HG02642 (cell line): Measurements from ENCODE around the gene CST8.
A peak's percentile ranks its signal among the peaks of the same experiment; 100 is the strongest.
"Not testable (repeated sequence)": the region's sequence is repeated elsewhere in the genome, so short reads cannot be mapped to it uniquely, and the experiment has no call there.

Experiments
- ATAC-seq: cut with Tn5 transposase; IDR thresholded peaks from one replicate; pipeline ENCODE4 v1.9.1; 2021; ENCODE audit warnings: mild to moderate bottlenecking; ENCODE audit not compliant: unreplicated experiment, poor library complexity

Gene CST8

DNA sequence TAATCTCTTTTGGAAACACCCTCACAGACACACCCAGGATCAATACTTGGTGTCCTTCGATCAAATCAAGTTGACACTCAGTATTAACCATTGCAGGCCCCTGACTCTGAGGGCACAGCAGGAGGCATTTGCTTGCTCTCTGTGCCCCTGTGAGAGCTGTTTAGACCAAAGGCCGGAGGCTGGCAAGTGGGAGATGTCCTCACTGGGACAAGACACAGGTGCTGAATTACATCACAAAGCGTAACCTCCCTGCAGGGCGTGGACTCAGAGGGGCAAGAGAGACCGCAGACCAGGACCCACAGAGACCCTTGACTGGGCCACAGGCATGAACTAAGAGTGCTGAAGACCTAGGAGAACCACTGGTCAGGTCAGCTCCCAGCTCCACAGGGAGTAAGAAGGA lies at the start of gene CST8:
Gene CST8 (plus strand): TSS at position 301 of the 400 bp plus-strand sequence. CDS start 551 bp downstream, outside the sequence.
- ATAC-seq = no peak

DNA sequence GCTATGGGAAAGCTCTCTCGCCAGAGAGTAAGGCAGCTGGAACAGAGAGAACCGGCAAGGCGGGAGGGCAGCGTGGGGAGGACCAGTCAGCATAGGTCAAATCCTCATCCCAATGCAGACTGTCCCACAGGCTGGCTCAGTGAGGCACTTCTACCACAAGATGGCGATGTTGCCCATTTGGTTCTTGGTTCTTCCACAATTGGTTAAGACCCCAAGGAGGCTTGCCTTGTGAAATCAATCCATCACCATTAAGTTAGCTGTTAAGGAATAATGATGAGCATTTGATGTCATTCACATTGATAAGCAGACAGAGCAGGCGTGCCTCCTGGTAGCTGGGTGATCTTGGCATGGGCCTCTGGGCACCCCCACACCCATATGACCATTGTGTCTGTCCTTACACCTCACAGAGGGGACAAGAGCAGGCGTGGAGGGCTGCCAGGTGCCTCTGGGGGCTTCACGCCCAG lies 49.0 kb upstream of the CST8 start:
- peak; percentile 77 for ATAC-seq

GRCh38 chr20:23442436-23442835 lies 48.5 kb upstream of the CST8 start:
- no peak for ATAC-seq

DNA sequence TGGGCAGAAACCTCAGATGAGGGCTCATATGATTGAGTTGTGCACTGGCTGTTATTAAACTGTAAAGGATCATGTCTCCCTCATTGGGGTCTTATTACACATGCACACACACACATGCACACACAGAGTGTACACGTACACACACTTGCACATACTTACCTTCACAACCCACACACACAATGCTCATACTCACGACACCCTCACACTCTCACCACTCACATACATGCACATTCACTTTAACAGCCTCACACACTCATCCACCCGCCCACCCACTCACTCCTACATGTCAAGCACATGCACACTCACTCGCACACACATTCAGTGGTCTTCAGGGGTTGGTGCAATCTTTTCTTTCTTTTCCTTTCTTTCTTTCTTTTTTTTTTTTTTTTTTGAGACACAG lies 46.1 kb upstream of the CST8 start:
- no peak for ATAC-seq

DNA sequence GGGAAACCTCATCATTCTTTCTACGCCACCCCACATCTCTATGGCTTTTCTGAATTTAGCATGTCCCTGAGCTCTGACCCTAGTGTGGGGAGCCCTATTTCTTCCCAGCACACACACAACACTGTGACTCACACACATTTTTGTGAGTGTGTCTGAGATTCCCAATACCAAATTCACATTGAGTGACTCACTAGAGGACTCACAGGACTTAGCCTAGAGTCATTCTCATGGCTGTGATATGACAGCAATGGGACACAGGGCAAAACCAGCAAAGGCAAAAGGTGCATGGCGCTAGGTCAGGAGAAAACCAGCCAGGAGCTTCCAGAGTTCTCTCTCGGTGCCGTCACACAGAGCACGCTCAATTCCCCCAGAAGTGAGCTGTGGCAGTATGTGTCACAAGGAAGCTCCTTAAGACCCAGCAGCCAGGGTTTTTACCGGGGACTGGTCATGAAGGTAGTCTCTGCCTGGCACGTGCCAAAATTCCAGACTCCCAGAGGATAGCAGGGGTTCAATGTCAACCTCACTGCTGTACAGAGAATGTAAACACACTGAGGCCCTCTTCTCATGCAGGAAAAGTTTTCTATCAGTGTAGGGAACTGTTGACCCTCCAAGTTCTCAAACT lies 45.2 kb upstream of the CST8 start:
- no peak for ATAC-seq

DNA sequence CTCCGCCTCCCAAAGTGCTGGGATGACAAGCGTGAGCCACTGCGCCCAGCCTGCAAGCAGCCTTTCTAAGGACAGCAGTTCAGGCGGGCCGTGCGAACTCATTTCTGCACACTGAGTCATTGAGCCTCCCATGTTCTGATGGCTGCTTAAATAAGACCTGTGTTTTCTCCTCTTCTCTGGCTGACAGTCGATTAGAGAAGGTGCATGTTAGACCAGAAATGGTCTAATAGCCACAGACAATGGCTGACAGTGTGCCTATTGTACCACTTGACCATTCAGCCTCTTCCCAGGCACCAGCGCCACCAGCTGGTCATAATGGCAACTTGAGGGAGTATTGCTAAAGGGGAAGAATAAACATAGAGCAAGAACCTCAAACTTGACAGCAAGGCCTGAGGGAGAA lies 44.4 kb upstream of the CST8 start:
- peak; percentile 58 for ATAC-seq

DNA sequence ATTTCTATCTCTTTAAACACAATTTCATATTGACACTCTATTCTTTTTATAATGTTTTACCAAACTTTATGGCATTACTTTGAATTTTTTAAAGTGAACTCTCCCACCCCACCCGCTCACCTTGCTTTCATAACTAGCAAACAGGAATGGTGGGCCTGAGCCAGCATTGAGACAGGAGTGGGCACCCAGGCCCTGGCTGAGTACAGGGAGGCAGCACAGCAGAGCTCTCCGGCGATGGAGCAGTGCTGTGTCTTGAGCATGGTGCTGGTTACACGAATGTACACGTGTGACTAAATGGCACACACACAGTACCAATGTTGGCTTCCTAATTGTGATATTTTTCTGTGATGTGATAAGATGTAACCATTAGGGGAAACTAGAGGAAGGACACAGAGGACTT lies 42.8 kb upstream of the CST8 start:
- ATAC-seq = no peak

DNA sequence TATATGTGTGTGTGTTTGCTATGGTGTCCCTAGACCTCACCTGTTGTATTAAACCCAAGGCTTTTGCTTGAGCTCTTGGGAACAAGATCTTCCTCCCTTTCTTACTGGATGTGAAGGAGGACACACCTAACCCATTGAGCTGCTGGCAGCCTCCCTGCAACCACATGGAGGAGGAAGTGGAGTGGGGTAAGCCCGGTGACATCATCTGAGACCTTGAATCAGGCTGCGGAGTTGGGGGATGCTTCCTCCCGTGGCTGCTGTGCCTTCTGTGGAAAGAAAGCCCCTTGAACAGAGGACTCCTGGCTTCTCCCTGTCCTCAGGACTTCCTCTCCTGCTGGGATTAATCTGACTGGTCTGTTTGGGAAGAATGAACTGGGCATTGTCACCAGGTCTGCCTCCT lies 41.5 kb upstream of the CST8 start:
- ATAC-seq = no peak

- ATAC-seq = no peak
Measured at GRCh38 chr20:23450877-23451276, 40.0 kb upstream of the CST8 start.

- no peak for ATAC-seq
Measured at GRCh38 chr20:23451956-23452487, 38.9 kb upstream of the CST8 start.

GRCh38 chr20:23452776-23453175 lies 38.1 kb upstream of the CST8 start, which contains the start of gene CST11:
TSS of gene CST11 (minus strand) at chr20:23452876. CDS start at chr20:23452811, 65 bp downstream.
- no peak for ATAC-seq

DNA sequence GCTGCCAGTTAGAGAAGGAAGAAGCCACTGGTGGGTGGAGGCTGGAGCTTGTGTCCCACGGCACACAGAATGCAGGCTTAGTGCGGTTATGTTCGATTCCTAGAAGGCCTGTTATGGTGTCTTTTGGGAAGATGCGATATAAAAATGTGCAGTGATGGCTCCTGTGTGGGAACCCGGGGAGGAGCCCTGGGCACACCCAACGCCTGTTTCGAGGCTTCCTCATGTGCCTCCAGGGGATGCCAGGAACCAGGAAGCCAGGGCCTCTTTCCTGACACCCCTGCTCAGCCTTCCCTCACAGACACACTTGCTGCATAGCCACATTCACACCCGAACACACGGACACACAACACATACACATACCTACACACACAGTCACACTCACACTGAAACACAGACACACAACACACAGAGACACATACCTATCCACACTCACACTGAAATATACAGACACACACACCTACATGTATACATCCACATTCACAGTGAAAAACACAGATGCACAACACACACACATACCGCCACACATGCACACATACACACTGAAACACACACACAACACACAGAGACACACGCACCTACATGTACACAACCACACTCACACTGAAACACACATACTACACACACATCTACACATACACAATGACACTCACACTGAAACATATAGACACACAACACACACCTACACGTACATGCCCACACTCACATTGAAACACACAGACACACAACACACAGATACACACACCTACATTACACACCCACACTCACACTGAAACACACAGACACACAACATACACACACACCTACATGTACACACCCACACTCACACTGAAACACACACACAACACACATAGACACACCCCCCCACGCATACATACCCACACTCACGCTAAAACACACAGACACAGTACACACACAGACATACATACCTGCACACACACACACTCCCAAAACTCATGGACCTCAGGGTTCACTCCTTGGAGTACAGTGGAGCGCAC lies 37.1 kb upstream of the CST8 start:
- ATAC-seq = no peak

DNA sequence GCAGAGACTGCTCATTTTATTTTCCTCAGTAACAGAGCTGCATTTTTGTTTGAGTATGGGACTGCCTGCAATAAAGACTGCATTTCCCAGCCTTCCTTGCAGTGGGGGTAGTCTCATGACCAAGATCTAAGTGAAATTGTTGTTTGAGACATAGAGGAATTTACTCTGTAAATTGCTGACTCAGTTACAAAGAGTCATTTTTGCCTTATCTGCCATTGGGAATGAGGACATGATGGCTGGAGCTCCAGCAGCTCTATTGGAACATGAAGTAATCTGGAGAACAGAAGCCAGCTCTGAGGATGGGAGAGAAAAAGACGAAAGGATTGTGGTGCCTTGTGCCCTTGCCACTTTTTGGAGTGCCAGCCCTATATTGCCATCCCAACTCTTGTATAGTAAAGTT lies 36.1 kb upstream of the CST8 start:
- no peak for ATAC-seq

DNA sequence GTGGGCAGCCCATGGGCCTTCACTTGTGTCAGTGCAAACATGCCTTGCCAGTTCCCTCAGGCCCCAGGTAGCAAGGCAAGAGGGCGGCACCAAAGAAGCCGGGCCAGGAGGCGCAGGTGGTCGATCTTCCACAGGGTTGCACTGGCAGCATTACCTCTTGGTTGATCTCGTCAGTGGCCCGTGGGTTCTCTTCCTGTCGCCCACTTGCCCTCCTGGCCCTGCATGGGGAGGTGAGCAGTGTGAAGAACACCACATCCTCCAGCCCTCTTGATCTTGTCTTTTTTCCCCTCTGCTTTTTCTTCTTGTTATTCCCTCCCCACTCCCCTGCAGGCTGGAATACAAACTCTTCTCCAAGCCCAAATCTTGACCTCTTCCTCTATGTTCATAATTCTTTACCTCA lies 35.3 kb upstream of the CST8 start:
- ATAC-seq = no peak

GRCh38 chr20:23456409-23456808 lies 34.5 kb upstream of the CST8 start:
- ATAC-seq = no peak

GRCh38 chr20:23456873-23457272 lies 34.0 kb upstream of the CST8 start:
- no peak for ATAC-seq

- ATAC-seq = no peak
Measured at GRCh38 chr20:23459461-23460150, 31.3 kb upstream of the CST8 start.

DNA sequence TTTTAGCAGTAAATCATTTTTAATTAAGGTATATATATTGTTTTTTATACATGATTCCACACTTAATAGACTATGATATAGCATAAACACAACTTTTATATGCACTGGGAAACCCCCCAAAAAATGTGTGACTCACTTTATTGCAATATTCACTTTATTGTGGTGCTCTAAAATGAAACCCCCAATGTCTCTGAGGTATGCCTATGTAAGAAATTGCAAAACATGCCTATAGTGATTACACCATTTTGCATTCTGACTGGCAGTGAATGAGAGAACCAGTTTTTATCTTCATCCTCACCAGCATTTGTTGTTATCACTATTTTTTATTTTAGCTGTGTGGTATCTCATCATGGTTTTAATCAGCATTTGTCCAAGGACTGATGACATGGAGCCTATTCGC lies 29.7 kb upstream of the CST8 start:
- ATAC-seq = no peak

GRCh38 chr20:23466961-23467360 lies 24.0 kb upstream of the CST8 start:
- not testable (repeated sequence) for ATAC-seq

GRCh38 chr20:23472306-23472705 lies 18.6 kb upstream of the CST8 start:
- not testable (repeated sequence) for ATAC-seq
